Measurements from ENCODE around the gene DTX2. TPM values are rescaled to one million over a fixed set of nuclear protein-coding genes. Genes with fewer than 3 reads are reported as not detected.
"Not testable (repeated sequence)": the region's sequence is repeated elsewhere in the genome, so short reads cannot be mapped to it uniquely, and the experiment has no call there.

DTX2 gene
- total RNA-seq, 1 experiment from 2014 or later = 45.2 TPM

GRCh38 chr7:76492139-76492538 is 30.6 kb downstream of the DTX2 start:
- intact Hi-C loops (cut with micrococcal nuclease; ENCODE audit: unreplicated experiment); H3K4me1 Mint-ChIP-seq (ENCODE audit: low read depth, unreplicated experiment); POLR2A ChIA-PET: not testable (repeated sequence)

GRCh38 chr7:76495717-76496116 is 34.2 kb downstream of the DTX2 start:
- CTCF ChIA-PET = not testable (repeated sequence)

More at GRCh38 chr7:76492139-76492538, 30.6 kb downstream of the DTX2 start:
- H3K4me3 ChIP-seq (ENCODE audit: low read depth, low read length); H3K9me3 Mint-ChIP-seq (ENCODE audit: unreplicated experiment); H3K36me3 Mint-ChIP-seq (ENCODE audit: insufficient read depth, unreplicated experiment); DNase-seq; H3K36me3 ChIP-seq (ENCODE audit: control insufficient read depth, insufficient read depth, low read length); H3K9me3 ChIP-seq; CTCF ChIA-PET; H3K27me3 Mint-ChIP-seq (ENCODE audit: insufficient read depth, unreplicated experiment); H3K4me1 ChIP-seq; H3K27ac Mint-ChIP-seq (ENCODE audit: unreplicated experiment); H3K4me3 Mint-ChIP-seq (ENCODE audit: unreplicated experiment); BruUV-seq (replicated peaks); H3K27me3 ChIP-seq (replicated peaks; ENCODE audit: control insufficient read depth, insufficient read depth, low read length): not testable (repeated sequence)

GRCh38 chr7:76497918-76498582 is 36.5 kb downstream of the DTX2 start:
- H3K36me3 ChIP-seq (ENCODE audit: control insufficient read depth, insufficient read depth, low read length); POLR2A ChIA-PET: not testable (repeated sequence)

More at GRCh38 chr7:76495717-76496116, 34.2 kb downstream of the DTX2 start:
- H3K27me3 ChIP-seq (replicated peaks; ENCODE audit: control insufficient read depth, insufficient read depth, low read length); H3K36me3 ChIP-seq (ENCODE audit: control insufficient read depth, insufficient read depth, low read length); H3K27ac Mint-ChIP-seq (ENCODE audit: unreplicated experiment); DNase-seq; H3K4me1 Mint-ChIP-seq (ENCODE audit: low read depth, unreplicated experiment); H3K9me3 Mint-ChIP-seq (ENCODE audit: unreplicated experiment); H3K36me3 Mint-ChIP-seq (ENCODE audit: insufficient read depth, unreplicated experiment); H3K27me3 Mint-ChIP-seq (ENCODE audit: insufficient read depth, unreplicated experiment); intact Hi-C loops (cut with micrococcal nuclease; ENCODE audit: unreplicated experiment); POLR2A ChIA-PET; H3K4me3 Mint-ChIP-seq (ENCODE audit: unreplicated experiment); H3K4me1 ChIP-seq; H3K4me3 ChIP-seq (ENCODE audit: low read depth, low read length); H3K9me3 ChIP-seq; BruUV-seq (replicated peaks): not testable (repeated sequence)

GRCh38 chr7:76498583-76499200 is 37.2 kb downstream of the DTX2 start:
- CTCF ChIA-PET; DNase-seq; H3K4me3 ChIP-seq (ENCODE audit: low read depth, low read length); H3K4me1 ChIP-seq; H3K36me3 Mint-ChIP-seq (ENCODE audit: insufficient read depth, unreplicated experiment); H3K27ac Mint-ChIP-seq (ENCODE audit: unreplicated experiment); H3K27me3 ChIP-seq (replicated peaks; ENCODE audit: control insufficient read depth, insufficient read depth, low read length); H3K36me3 ChIP-seq (ENCODE audit: control insufficient read depth, insufficient read depth, low read length); H3K9me3 Mint-ChIP-seq (ENCODE audit: unreplicated experiment); H3K9me3 ChIP-seq; H3K4me1 Mint-ChIP-seq (ENCODE audit: low read depth, unreplicated experiment); H3K4me3 Mint-ChIP-seq (ENCODE audit: unreplicated experiment); BruUV-seq (replicated peaks); H3K27me3 Mint-ChIP-seq (ENCODE audit: insufficient read depth, unreplicated experiment); intact Hi-C loops (cut with micrococcal nuclease; ENCODE audit: unreplicated experiment); POLR2A ChIA-PET: not testable (repeated sequence)

More at GRCh38 chr7:76497918-76498582, 36.5 kb downstream of the DTX2 start:
- DNase-seq; H3K27me3 Mint-ChIP-seq (ENCODE audit: insufficient read depth, unreplicated experiment); intact Hi-C loops (cut with micrococcal nuclease; ENCODE audit: unreplicated experiment); H3K4me1 Mint-ChIP-seq (ENCODE audit: low read depth, unreplicated experiment); H3K4me3 Mint-ChIP-seq (ENCODE audit: unreplicated experiment); H3K9me3 ChIP-seq; H3K9me3 Mint-ChIP-seq (ENCODE audit: unreplicated experiment); CTCF ChIA-PET; H3K4me1 ChIP-seq; BruUV-seq (replicated peaks); H3K27ac Mint-ChIP-seq (ENCODE audit: unreplicated experiment); H3K4me3 ChIP-seq (ENCODE audit: low read depth, low read length); H3K27me3 ChIP-seq (replicated peaks; ENCODE audit: control insufficient read depth, insufficient read depth, low read length); H3K36me3 Mint-ChIP-seq (ENCODE audit: insufficient read depth, unreplicated experiment): not testable (repeated sequence)

- H3K27me3 Mint-ChIP-seq (ENCODE audit: insufficient read depth, unreplicated experiment); H3K4me1 ChIP-seq; H3K4me3 Mint-ChIP-seq (ENCODE audit: unreplicated experiment); H3K4me3 ChIP-seq (ENCODE audit: low read depth, low read length); CTCF ChIA-PET; intact Hi-C loops (cut with micrococcal nuclease; ENCODE audit: unreplicated experiment); DNase-seq; POLR2A ChIA-PET; H3K27ac Mint-ChIP-seq (ENCODE audit: unreplicated experiment); H3K9me3 Mint-ChIP-seq (ENCODE audit: unreplicated experiment); H3K4me1 Mint-ChIP-seq (ENCODE audit: low read depth, unreplicated experiment); BruUV-seq (replicated peaks); H3K9me3 ChIP-seq; H3K36me3 ChIP-seq (ENCODE audit: control insufficient read depth, insufficient read depth, low read length); H3K27me3 ChIP-seq (replicated peaks; ENCODE audit: control insufficient read depth, insufficient read depth, low read length); H3K36me3 Mint-ChIP-seq (ENCODE audit: insufficient read depth, unreplicated experiment): not testable (repeated sequence)
Observed at GRCh38 chr7:76499201-76499923, 37.9 kb downstream of the DTX2 start.

- H3K9me3 ChIP-seq; H3K9me3 Mint-ChIP-seq (ENCODE audit: unreplicated experiment); H3K4me1 Mint-ChIP-seq (ENCODE audit: low read depth, unreplicated experiment); intact Hi-C loops (cut with micrococcal nuclease; ENCODE audit: unreplicated experiment); H3K27ac Mint-ChIP-seq (ENCODE audit: unreplicated experiment); H3K36me3 ChIP-seq (ENCODE audit: control insufficient read depth, insufficient read depth, low read length); BruUV-seq (replicated peaks); H3K27me3 Mint-ChIP-seq (ENCODE audit: insufficient read depth, unreplicated experiment); H3K4me3 Mint-ChIP-seq (ENCODE audit: unreplicated experiment); DNase-seq; CTCF ChIA-PET; H3K4me1 ChIP-seq; H3K4me3 ChIP-seq (ENCODE audit: low read depth, low read length); H3K36me3 Mint-ChIP-seq (ENCODE audit: insufficient read depth, unreplicated experiment); POLR2A ChIA-PET; H3K27me3 ChIP-seq (replicated peaks; ENCODE audit: control insufficient read depth, insufficient read depth, low read length): not testable (repeated sequence)
Observed at GRCh38 chr7:76499924-76500241, 38.4 kb downstream of the DTX2 start.

- DNase-seq; intact Hi-C loops (cut with micrococcal nuclease; ENCODE audit: unreplicated experiment); H3K27ac Mint-ChIP-seq (ENCODE audit: unreplicated experiment): not testable (repeated sequence)
Observed at GRCh38 chr7:76502224-76502623, 40.7 kb downstream of the DTX2 start.

More at GRCh38 chr7:76502224-76502623, 40.7 kb downstream of the DTX2 start:
- H3K36me3 Mint-ChIP-seq (ENCODE audit: insufficient read depth, unreplicated experiment); H3K27me3 Mint-ChIP-seq (ENCODE audit: insufficient read depth, unreplicated experiment); BruUV-seq (replicated peaks); POLR2A ChIA-PET; CTCF ChIA-PET; H3K9me3 Mint-ChIP-seq (ENCODE audit: unreplicated experiment); H3K4me1 ChIP-seq; H3K27me3 ChIP-seq (replicated peaks; ENCODE audit: control insufficient read depth, insufficient read depth, low read length); H3K9me3 ChIP-seq; H3K4me3 ChIP-seq (ENCODE audit: low read depth, low read length); H3K4me3 Mint-ChIP-seq (ENCODE audit: unreplicated experiment); H3K4me1 Mint-ChIP-seq (ENCODE audit: low read depth, unreplicated experiment); H3K36me3 ChIP-seq (ENCODE audit: control insufficient read depth, insufficient read depth, low read length): not testable (repeated sequence)

Measured in Caco-2 (cell line).